ENCODE data around the gene GCG. TPM values are rescaled to one million over a fixed set of nuclear protein-coding genes. Genes with fewer than 3 reads are reported as not detected.

GCG gene
- total RNA-seq, 1 donor from 2014 or later, result not detected

GRCh38 chr2:162107361-162107901, 44.6 kb downstream of the GCG start:
- no peak for DNase-seq (ENCODE audit: low spot score)
- intact Hi-C loops (cut with DNase I), result no loop called here

- intact Hi-C loops (cut with DNase I), result no loop called here
- no peak for DNase-seq (ENCODE audit: low spot score)
Observed at GRCh38 chr2:162106746-162107145, 45.3 kb downstream of the GCG start.

GRCh38 chr2:162106146-162106551, 45.9 kb downstream of the GCG start:
- intact Hi-C loops (cut with DNase I), result no loop called here
- no peak for DNase-seq (ENCODE audit: low spot score)

GRCh38 chr2:162103443-162104009, 48.5 kb downstream of the GCG start:
- no peak for DNase-seq (ENCODE audit: low spot score)
- intact Hi-C loops (cut with DNase I), result no loop called here

GRCh38 chr2:162100579-162100978, 51.5 kb downstream of the GCG start:
- no peak for DNase-seq (ENCODE audit: low spot score)
- intact Hi-C loops (cut with DNase I), result no loop called here

- intact Hi-C loops (cut with DNase I), result no loop called here
- no peak for DNase-seq (ENCODE audit: low spot score)
Observed at GRCh38 chr2:162099836-162100235, 52.2 kb downstream of the GCG start.

Other genes with a start within 250 kb of the GCG start
- gene DPP4, start 78.0 kb downstream of the GCG start, total RNA-seq, result 3.4 TPM
- gene FAP, start 91.2 kb upstream of the GCG start, total RNA-seq, result 10.4 TPM
- 4.4 TPM for gene IFIH1, start 166.4 kb upstream of the GCG start, total RNA-seq
- gene GCA, start 191.9 kb upstream of the GCG start, total RNA-seq, result 7.3 TPM